Gastroesophageal sphincter (tissue), 3 donors: ENCODE results near the gene SGCD.

Source experiments
- CTCF ChIP-seq, 4 experiments: fragments of 200-600 bp in 2 of 4; fragments of 450-650 bp in 2 of 4; sonication (generic) in 1 of 4; IDR thresholded peaks; one replicate each; pipeline ENCODE4 v1.5.1; 2017 to 2019; ENCODE audit warnings: antibody characterized with exemption in 4 of 4, mild to moderate bottlenecking in 2 of 4, moderate library complexity in 2 of 4
- POLR2A ChIP-seq, 2 donors: fragments of 450-650 bp; IDR thresholded peaks; one replicate each; pipeline ENCODE4 v1.6.1; 2017; ENCODE audit warnings: antibody characterized with exemption in 2 of 2, mild to moderate bottlenecking in 2 of 2, moderate library complexity in 1 of 2
- POLR2AphosphoS5 ChIP-seq: sonication (generic); formaldehyde crosslinking; IDR thresholded peaks from one replicate; pipeline ENCODE4 v1.6.1; 2017; ENCODE audit warnings: antibody characterized with exemption

GRCh38 chr5:156431956-156432829 lies 105.2 kb downstream of the SGCD start:
- TF ChIP-seq POLR2AphosphoS5 (no peak), CTCF (IDR thresholded peaks at IDR 0.05) (no peak), POLR2A (IDR thresholded peaks at IDR 0.05) (no peak)
